ENCODE measurements around the gene DNAI2.

- TF ChIP-seq ZFP3 (CRISPR knock-in tag; IDR thresholded peaks at IDR 0.05) = no peak
- TF ChIP-seq RARB (CRISPR knock-in tag; IDR thresholded peaks at IDR 0.05) = no peak
Measured at GRCh38 chr17:74358697-74359096, 84.7 kb downstream of the DNAI2 start.

Measured in SK-N-SH treated with all-trans-retinoic acid at 6 μM for 48 hours (cell line).